Measurements from ENCODE around the gene MED7. TPM values are rescaled to one million over a fixed set of nuclear protein-coding genes. Genes with fewer than 3 reads are reported as not detected.

MED7 gene
- total and polyA plus RNA-seq, 12 donors = 9.5 to 45.3 (median 17.2) TPM

DNA sequence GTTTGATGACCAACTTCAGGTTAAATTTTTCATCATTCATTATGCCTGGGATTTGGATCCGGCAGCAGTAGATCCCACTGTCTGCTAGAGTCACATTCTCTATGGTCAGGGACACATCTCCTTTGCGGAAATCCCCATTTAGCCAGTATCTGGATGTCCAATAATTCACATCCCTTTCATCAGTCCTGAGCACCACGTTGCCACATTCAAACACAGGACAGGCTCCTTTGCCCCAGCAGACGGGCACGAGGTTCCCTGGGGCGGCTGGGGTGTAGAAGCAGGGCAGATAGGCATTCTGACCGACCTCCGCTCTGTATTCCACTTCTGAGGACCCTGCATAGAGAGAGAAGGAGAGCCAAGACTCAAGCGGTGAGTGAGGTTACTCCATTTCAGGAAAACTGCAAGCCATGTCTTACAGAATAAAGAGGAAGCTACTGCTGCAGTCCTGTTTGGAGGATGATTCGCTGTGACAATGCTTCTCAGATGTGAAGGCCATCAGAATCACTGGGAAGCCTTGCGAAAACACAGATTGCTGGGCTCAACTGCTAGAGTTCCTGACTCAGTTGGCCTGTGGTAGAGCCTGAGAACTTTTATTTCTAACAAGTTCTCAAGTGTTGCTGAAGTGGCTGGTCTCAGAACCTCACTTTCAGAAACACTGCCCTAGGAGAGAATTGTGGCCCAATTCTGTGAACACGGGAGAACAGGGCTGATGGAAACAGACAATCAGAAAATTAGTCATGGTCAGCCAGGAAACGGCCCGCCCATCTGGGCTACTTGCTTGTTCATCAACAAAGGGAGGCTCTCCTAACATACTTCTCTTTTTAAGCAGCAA is 35.8 kb downstream of the MED7 start:
- intact Hi-C loops (cut with DNase I) = no loop called here
- no peak for TF ChIP-seq POLR2A (IDR thresholded peaks at IDR 0.05)
- TF ChIP-seq, protein P1, sequence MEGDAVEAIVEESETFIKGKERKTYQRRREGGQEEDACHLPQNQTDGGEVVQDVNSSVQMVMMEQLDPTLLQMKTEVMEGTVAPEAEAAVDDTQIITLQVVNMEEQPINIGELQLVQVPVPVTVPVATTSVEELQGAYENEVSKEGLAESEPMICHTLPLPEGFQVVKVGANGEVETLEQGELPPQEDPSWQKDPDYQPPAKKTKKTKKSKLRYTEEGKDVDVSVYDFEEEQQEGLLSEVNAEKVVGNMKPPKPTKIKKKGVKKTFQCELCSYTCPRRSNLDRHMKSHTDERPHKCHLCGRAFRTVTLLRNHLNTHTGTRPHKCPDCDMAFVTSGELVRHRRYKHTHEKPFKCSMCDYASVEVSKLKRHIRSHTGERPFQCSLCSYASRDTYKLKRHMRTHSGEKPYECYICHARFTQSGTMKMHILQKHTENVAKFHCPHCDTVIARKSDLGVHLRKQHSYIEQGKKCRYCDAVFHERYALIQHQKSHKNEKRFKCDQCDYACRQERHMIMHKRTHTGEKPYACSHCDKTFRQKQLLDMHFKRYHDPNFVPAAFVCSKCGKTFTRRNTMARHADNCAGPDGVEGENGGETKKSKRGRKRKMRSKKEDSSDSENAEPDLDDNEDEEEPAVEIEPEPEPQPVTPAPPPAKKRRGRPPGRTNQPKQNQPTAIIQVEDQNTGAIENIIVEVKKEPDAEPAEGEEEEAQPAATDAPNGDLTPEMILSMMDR (IDR thresholded peaks at IDR 0.05) = no peak
- H3K27ac ChIP-seq = peak overlapping the region in 4 of 5 donors; percentile 33 to 85 (median 62)
- peak; percentile 44 to 69 (median 64) for DNase-seq
- H3K4me1 ChIP-seq (replicated peaks in 1 of 2) = peaks cover 0 to 14% of the 10 kb centered on the region in 2 donors
- no peaks in the 10 kb centered on the region for H3K27me3 ChIP-seq
- WGBS, 4 donors = 59 to 70% (median 64%) methylated on average over 14 of the region's 14 CpGs
- no peaks in the 10 kb centered on the region for H3K9me3 ChIP-seq (replicated peaks in 1 of 3)
- peak overlapping the region in 1 of 4 donors; percentile 13 for H3K4me3 ChIP-seq
- H3K36me3 ChIP-seq (replicated peaks in 1 of 2) = no peaks in the 10 kb centered on the region

DNA sequence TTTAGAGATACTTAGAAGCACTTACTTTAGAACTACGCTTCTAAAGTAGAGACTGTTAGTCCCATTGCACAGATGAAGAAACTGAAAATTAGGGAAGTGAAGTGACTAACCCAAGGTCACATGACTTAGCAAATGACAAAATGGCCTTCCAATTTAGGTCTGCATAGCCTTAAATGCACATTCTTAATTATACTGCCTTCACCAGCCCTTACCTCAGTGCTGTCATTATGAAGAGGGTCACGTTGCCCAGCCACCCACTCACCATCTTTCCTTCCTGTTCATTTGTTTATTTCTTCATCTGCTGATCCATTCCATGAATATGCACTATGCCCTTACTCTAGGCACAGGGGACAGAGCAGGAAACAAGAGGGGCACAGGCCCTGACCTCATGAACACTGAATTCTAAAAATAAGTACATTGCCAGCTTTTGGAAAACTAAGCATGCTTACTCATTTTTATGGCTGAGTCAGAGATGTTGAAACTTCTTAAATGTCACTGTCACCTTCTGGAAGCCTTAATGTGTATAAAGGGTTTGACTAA is 42.5 kb downstream of the MED7 start:
- Histone ChIP-seq H3K27ac (peak overlapping the region in 3 of 5 donors; percentile 54 to 83 (median 69)), H3K4me1 (replicated peaks in 1 of 2) (peaks cover 15% of the 10 kb centered on the region in 2 donors), H3K36me3 (replicated peaks in 1 of 2) (no peaks in the 10 kb centered on the region), H3K4me3 (no peak overlapping the region), H3K27me3 (no peaks in the 10 kb centered on the region), H3K9me3 (replicated peaks in 1 of 3) (no peaks in the 10 kb centered on the region)
- peak; percentile 37 to 79 (median 61) for DNase-seq
- TF ChIP-seq POLR2A (IDR thresholded peaks at IDR 0.05) = no peak
- TF ChIP-seq, protein P1 (IDR thresholded peaks at IDR 0.05) = no peak
- WGBS, 4 donors = 44 to 56% (median 51%) methylated on average over 2 of the region's 2 CpGs
- intact Hi-C loops (cut with DNase I) = no loop called here

DNA sequence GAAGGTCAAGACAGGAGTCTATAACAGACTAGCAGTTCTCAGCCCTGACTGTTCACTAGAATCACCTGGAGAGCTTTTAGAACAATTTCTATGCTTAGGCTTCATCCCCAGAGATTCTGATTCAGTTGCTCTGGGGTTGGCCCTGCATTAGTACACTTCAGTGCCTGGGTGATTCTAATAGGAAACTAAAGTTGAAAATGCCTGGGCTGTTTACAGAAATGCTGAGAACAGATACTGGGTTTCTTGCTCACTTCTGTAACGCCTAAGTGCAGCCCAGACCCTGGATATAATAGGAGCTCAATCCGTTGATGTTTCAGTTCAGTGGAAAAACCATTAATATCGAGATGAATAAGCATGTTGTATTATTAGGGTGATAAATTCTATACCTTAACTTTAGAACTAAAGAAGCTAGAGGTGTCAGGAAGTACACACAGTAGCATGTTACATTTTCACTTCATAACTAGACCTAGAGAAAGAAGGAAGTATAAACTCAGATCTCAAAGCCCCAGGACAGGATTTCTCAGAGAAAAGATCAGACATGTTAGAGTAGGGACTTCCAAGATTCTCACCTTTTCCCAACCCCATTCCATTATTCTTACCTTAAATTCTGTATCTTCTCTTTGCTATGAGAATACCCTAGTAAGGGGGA is 54.2 kb downstream of the MED7 start:
- Histone ChIP-seq H3K36me3 (replicated peaks in 1 of 2) (no peaks in the 10 kb centered on the region), H3K4me1 (replicated peaks in 1 of 2) (no peaks in the 10 kb centered on the region), H3K27me3 (no peaks in the 10 kb centered on the region), H3K9me3 (replicated peaks in 1 of 3) (no peaks in the 10 kb centered on the region), H3K4me3 (no peak overlapping the region), H3K27ac (no peak overlapping the region)
- no peak for TF ChIP-seq POLR2A (IDR thresholded peaks at IDR 0.05)
- TF ChIP-seq, protein P1 (IDR thresholded peaks at IDR 0.05) = no peak
- intact Hi-C loops (cut with DNase I) = no loop called here
- WGBS, 4 donors = 83 to 89% (median 86%) methylated on average over 3 of the region's 3 CpGs
- no peak for DNase-seq

Other genes with a start within 250 kb of the MED7 start
- 1 to 10 TPM in 2 of 9 donors, under 1 TPM in 3, not detected in 4; 0.21 to 2.3 (median 0.86) TPM for gene TIMD4, start 179.6 kb downstream of the MED7 start, total RNA-seq
- under 1 TPM in 2 of 3 donors, not detected in 1; 0.10 to 0.24 TPM for gene TIMD4, start 179.6 kb downstream of the MED7 start, polyA plus RNA-seq
- gene HAVCR1, start 83.7 kb downstream of the MED7 start, total RNA-seq = under 1 TPM in 1 of 9 donors, not detected in 8; 0.33 TPM
- gene HAVCR1, start 83.7 kb downstream of the MED7 start, polyA plus RNA-seq = under 1 TPM in 1 of 3 donors, not detected in 2; 0.07 TPM
- gene HAVCR2, start 33.8 kb downstream of the MED7 start, total RNA-seq = 10 to 100 TPM in 7 of 9 donors, 1 to 10 TPM in 2; 2.4 to 48.6 (median 16.0) TPM
- gene HAVCR2, start 33.8 kb downstream of the MED7 start, polyA plus RNA-seq = 10 to 100 TPM in 1 of 3 donors, 1 to 10 TPM in 2; 6.2 to 11.4 (median 7.4) TPM
- not detected for gene GARIN3, start 23.4 kb upstream of the MED7 start, total RNA-seq
- not detected for gene GARIN3, start 23.4 kb upstream of the MED7 start, polyA plus RNA-seq
- 1 to 10 TPM in 4 of 9 donors, under 1 TPM in 4, not detected in 1; 0.22 to 2.7 (median 1.3) TPM for gene ITK, start 38.0 kb upstream of the MED7 start, total RNA-seq
- gene ITK, start 38.0 kb upstream of the MED7 start, polyA plus RNA-seq = under 1 TPM; 0.54 to 0.92 (median 0.88) TPM
- 100 to 1,000 TPM in 1 of 9 donors, 10 to 100 TPM in 8; 24.8 to 123 (median 56.4) TPM for gene CYFIP2, start 123.3 kb upstream of the MED7 start, total RNA-seq
- gene CYFIP2, start 123.3 kb upstream of the MED7 start, polyA plus RNA-seq = 10 to 100 TPM; 32.6 to 63.6 (median 45.0) TPM

Data from adrenal gland (tissue), 12 donors.